ENCODE measurements around the gene COX6A2.

DNA sequence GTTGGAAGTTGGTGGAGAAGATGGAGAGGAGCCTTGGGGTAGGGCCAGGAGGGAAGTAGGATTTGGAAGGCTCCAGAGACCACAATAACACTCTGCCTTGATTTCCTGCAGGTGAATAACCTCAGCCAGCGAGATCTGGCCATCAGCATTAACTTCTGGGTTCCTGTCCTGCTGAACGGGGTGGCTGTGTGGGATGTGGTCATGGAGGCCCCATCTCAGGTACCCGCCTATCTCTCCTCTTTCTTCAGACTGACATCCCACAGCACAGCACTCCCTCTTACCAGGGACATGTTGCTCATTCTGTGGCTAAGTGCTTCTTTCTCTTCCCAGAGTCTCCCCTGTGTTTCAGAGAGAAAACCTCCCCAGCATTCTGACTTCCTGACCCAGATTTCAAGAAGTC is 4.9 kb downstream of the COX6A2 start:
- TF ChIP-seq, protein P1, sequence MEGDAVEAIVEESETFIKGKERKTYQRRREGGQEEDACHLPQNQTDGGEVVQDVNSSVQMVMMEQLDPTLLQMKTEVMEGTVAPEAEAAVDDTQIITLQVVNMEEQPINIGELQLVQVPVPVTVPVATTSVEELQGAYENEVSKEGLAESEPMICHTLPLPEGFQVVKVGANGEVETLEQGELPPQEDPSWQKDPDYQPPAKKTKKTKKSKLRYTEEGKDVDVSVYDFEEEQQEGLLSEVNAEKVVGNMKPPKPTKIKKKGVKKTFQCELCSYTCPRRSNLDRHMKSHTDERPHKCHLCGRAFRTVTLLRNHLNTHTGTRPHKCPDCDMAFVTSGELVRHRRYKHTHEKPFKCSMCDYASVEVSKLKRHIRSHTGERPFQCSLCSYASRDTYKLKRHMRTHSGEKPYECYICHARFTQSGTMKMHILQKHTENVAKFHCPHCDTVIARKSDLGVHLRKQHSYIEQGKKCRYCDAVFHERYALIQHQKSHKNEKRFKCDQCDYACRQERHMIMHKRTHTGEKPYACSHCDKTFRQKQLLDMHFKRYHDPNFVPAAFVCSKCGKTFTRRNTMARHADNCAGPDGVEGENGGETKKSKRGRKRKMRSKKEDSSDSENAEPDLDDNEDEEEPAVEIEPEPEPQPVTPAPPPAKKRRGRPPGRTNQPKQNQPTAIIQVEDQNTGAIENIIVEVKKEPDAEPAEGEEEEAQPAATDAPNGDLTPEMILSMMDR (conservative IDR thresholded peaks at IDR 0.05; ENCODE audit: low read length): no peak
- TF ChIP-seq EZH2phosphoT487 (IDR thresholded peaks at IDR 0.05; ENCODE audit: borderline replicate concordance): no peak
